NB4 (cell line): Measurements from ENCODE around the gene RPTOR.

Experiments used
- CTCF ChIP-seq: IDR thresholded peaks from one replicate; pipeline ENCODE4 v1.5.1; 2012; ENCODE audit warnings: low read depth, low read length
- POLR2A ChIP-seq: IDR thresholded peaks from 2 replicates; pipeline ENCODE4 v1.6.1; 2011; ENCODE audit warnings: mild to moderate bottlenecking; ENCODE audit not compliant: insufficient read length; ENCODE audit errors: extremely low read depth

GRCh38 chr17:80921159-80921558, 376.5 kb downstream of the RPTOR start:
- TF ChIP-seq CTCF = no peak
- TF ChIP-seq POLR2A = no peak
